Tibial artery (tissue), 4 donors: ENCODE measurements around the gene SLC2A13.
"Not testable (repeated sequence)": the region's sequence is repeated elsewhere in the genome, so short reads cannot be mapped to it uniquely, and the experiment has no call there.

ENCODE experiments used
- DNase-seq, 2 donors: peaks; one replicate each; pipeline ENCODE4 v3.0.0-alpha.2; 2019
- H3K27ac ChIP-seq, 2 donors: fragments of 200-600 bp; sonication (generic) in 1 of 2; 1 replicate in 1 of 2; 2 replicates in 1 of 2; pipeline ENCODE4 v1.5.1; 2018 to 2019; ENCODE audit warnings: mild to moderate bottlenecking in 1 of 2
- H3K27me3 ChIP-seq, 2 donors: fragments of 200-600 bp; sonication (generic) in 1 of 2; one replicate each; pipeline versions ENCODE4 v1.5.1 to v1.6.0; 2016 to 2019
- H3K36me3 ChIP-seq, 3 donors: fragments of 200-600 bp; sonication (generic) in 2 of 3; one replicate each; pipeline ENCODE4 v1.5.1; 2016 to 2019; ENCODE audit warnings: mild to moderate bottlenecking in 2 of 3
- H3K4me1 ChIP-seq, 4 donors: fragments of 200-600 bp; sonication (generic) in 2 of 4; 1 replicate in 3 of 4; 2 replicates in 1 of 4; pipeline ENCODE4 v1.5.1; 2016 to 2019
- H3K4me3 ChIP-seq, 2 donors: fragments of 200-600 bp; sonication (generic) in 1 of 2; 1 replicate in 1 of 2; 2 replicates in 1 of 2; pipeline ENCODE4 v1.5.1; 2018 to 2019; ENCODE audit warnings: mild to moderate bottlenecking in 2 of 2
- H3K9me3 ChIP-seq, 3 donors: fragments of 200-600 bp; sonication (generic) in 1 of 3; one replicate each; pipeline ENCODE4 v1.5.1; 2016 to 2019
- intact Hi-C: fragments of 100-400 bp; cut with DNase I; formaldehyde crosslinking; loops from one replicate; pipeline ENCODE4 v1.15.0; 2023; ENCODE audit warnings: low total_unique reads
- TF ChIP-seq, protein P1 (sequence below), 2 experiments: fragments of 200-600 bp in 1 of 2; fragments of 450-650 bp in 1 of 2; IDR thresholded peaks; one replicate each; pipeline ENCODE4 v1.5.1; 2017 to 2019; ENCODE audit warnings: antibody characterized with exemption in 2 of 2, mild to moderate bottlenecking in 1 of 2, moderate library complexity in 1 of 2

Gene SLC2A13

DNA sequence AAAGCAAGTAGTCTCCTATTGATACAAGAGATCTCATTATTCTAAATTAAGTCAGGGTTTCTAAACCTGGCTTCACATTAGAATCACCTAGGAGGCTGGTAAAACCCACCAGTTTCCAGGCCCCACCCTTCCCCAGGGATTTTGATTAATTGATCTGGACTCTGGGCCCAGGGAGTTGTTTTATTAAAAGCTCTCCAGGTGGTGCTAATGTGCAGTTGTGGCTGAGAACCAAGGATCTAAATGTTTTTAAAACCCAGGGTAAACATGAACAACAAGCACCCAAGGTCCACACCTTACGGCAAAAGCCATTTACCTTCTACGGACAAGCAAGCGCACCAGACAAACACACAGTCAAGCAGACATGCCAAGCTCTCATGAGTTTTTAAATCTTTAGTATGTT lies 73.9 kb downstream of the SLC2A13 start:
- H3K27ac ChIP-seq: no peak overlapping the region
- no peaks in the 10 kb centered on the region for H3K27me3 ChIP-seq
- TF ChIP-seq, protein P1, sequence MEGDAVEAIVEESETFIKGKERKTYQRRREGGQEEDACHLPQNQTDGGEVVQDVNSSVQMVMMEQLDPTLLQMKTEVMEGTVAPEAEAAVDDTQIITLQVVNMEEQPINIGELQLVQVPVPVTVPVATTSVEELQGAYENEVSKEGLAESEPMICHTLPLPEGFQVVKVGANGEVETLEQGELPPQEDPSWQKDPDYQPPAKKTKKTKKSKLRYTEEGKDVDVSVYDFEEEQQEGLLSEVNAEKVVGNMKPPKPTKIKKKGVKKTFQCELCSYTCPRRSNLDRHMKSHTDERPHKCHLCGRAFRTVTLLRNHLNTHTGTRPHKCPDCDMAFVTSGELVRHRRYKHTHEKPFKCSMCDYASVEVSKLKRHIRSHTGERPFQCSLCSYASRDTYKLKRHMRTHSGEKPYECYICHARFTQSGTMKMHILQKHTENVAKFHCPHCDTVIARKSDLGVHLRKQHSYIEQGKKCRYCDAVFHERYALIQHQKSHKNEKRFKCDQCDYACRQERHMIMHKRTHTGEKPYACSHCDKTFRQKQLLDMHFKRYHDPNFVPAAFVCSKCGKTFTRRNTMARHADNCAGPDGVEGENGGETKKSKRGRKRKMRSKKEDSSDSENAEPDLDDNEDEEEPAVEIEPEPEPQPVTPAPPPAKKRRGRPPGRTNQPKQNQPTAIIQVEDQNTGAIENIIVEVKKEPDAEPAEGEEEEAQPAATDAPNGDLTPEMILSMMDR (IDR thresholded peaks at IDR 0.05): no peak
- intact Hi-C loops: no loop called here
- peaks cover 0 to 6% (median 5%) of the 10 kb centered on the region in 3 donors for H3K36me3 ChIP-seq
- DNase-seq: no peak
- peaks cover 0 to 29% (median 0%) of the 10 kb centered on the region in 4 donors for H3K4me1 ChIP-seq
- no peaks in the 10 kb centered on the region for H3K9me3 ChIP-seq
- no peak overlapping the region for H3K4me3 ChIP-seq

DNA sequence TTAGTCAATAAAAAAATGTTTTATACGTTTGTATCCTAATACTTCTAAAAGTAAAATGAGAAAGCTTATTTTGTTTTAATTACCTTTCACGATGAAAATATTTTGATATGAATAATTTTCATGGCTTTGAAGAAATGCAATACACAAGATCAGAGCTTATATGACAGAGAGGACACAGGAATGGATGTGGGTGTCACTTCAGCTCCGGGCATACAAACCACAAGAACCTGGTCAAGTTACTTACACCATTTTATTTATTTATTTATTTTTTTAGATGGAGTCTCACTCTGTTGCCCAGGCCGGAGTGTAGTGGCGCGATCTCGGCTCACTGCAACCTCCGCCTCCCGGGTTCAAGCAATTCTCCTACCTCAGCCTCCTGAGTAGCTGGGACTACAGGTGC lies 74.9 kb downstream of the SLC2A13 start:
- H3K4me1 ChIP-seq: peaks cover 0 to 29% (median 0%) of the 10 kb centered on the region in 4 donors
- H3K9me3 ChIP-seq, H3K27ac ChIP-seq, H3K4me3 ChIP-seq, H3K36me3 ChIP-seq, DNase-seq, H3K27me3 ChIP-seq, intact Hi-C loops: not testable (repeated sequence)

- intact Hi-C loops: no loop called here
- no peak overlapping the region for H3K27ac ChIP-seq
- no peak overlapping the region for H3K4me3 ChIP-seq
- no peaks in the 10 kb centered on the region for H3K27me3 ChIP-seq
- H3K36me3 ChIP-seq: peaks cover 0 to 6% (median 5%) of the 10 kb centered on the region in 3 donors
- H3K4me1 ChIP-seq: peaks cover 0 to 3% (median 0%) of the 10 kb centered on the region in 4 donors
- no peaks in the 10 kb centered on the region for H3K9me3 ChIP-seq
- TF ChIP-seq, protein P1 (IDR thresholded peaks at IDR 0.05): no peak
- no peak for DNase-seq
These were observed 77.6 kb downstream of the SLC2A13 start for GRCh38 chr12:40028296-40028695.

DNA sequence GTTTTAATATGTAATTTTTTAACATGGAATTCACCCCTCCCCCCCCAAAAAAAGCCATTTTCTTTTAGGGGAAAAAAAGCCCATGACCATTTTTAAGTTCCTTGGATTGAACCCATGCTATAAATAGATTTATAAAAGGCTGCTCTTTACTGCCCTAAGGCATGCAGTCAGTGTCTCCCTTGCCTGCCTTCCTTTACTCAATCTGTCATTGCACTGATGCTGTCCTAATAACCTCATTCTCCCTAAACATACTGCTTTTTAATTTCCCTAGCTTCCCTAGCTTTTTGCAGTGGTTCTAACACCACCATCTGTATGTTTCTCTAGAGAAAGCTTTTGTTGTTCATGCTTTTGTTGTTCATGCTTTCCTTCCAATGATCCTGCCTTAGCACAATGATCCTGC lies 83.0 kb downstream of the SLC2A13 start:
- TF ChIP-seq, protein P1 (IDR thresholded peaks at IDR 0.05): no peak
- DNase-seq: no peak
- peaks cover 0 to 6% (median 5%) of the 10 kb centered on the region in 3 donors for H3K36me3 ChIP-seq
- intact Hi-C loops: no loop called here
- H3K4me1 ChIP-seq: no peaks in the 10 kb centered on the region
- no peak overlapping the region for H3K4me3 ChIP-seq
- no peak overlapping the region for H3K27ac ChIP-seq
- no peaks in the 10 kb centered on the region for H3K9me3 ChIP-seq
- H3K27me3 ChIP-seq: no peaks in the 10 kb centered on the region

GRCh38 chr12:40020261-40020691 lies 85.6 kb downstream of the SLC2A13 start:
- no peak for DNase-seq
- TF ChIP-seq, protein P1 (IDR thresholded peaks at IDR 0.05): no peak
- intact Hi-C loops: no loop called here
- Histone ChIP-seq H3K36me3 (no peaks in the 10 kb centered on the region), H3K4me3 (no peak overlapping the region), H3K27ac (no peak overlapping the region), H3K27me3 (no peaks in the 10 kb centered on the region), H3K9me3 (no peaks in the 10 kb centered on the region), H3K4me1 (no peaks in the 10 kb centered on the region)

DNA sequence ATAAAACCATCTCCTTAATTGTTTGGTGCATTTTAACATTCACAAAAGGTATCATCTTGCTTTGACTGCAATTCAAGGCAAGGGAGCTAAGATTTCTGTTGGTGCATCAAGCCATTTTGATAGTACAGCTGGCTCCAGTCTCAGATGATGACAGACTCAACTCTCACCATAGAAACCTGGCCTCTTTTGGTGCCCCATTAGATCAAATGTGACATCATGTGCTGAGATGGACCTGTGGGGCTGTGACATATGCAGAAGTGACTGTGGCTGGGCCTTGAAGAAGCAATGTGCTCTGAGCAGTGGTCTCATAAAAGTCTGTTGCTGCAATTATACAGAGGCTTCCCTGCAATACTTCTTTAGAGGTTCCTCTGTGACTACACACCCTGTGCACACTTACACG lies 88.4 kb downstream of the SLC2A13 start:
- DNase-seq: no peak
- intact Hi-C loops: no loop called here
- H3K27me3 ChIP-seq: no peaks in the 10 kb centered on the region
- H3K27ac ChIP-seq: no peak overlapping the region
- no peaks in the 10 kb centered on the region for H3K36me3 ChIP-seq
- H3K9me3 ChIP-seq: no peaks in the 10 kb centered on the region
- H3K4me3 ChIP-seq: no peak overlapping the region
- TF ChIP-seq, protein P1 (IDR thresholded peaks at IDR 0.05): no peak
- peaks cover 0 to 4% (median 0%) of the 10 kb centered on the region in 4 donors for H3K4me1 ChIP-seq
